ENCODE results near the gene GSTT4. TPM values are rescaled to one million over a fixed set of nuclear protein-coding genes. Genes with fewer than 3 reads are reported as not detected.
"Not testable (repeated sequence)": the region's sequence is repeated elsewhere in the genome, so short reads cannot be mapped to it uniquely, and the experiment has no call there.

Gene GSTT4
- total and polyA plus RNA-seq, 7 donors: not detected

DNA sequence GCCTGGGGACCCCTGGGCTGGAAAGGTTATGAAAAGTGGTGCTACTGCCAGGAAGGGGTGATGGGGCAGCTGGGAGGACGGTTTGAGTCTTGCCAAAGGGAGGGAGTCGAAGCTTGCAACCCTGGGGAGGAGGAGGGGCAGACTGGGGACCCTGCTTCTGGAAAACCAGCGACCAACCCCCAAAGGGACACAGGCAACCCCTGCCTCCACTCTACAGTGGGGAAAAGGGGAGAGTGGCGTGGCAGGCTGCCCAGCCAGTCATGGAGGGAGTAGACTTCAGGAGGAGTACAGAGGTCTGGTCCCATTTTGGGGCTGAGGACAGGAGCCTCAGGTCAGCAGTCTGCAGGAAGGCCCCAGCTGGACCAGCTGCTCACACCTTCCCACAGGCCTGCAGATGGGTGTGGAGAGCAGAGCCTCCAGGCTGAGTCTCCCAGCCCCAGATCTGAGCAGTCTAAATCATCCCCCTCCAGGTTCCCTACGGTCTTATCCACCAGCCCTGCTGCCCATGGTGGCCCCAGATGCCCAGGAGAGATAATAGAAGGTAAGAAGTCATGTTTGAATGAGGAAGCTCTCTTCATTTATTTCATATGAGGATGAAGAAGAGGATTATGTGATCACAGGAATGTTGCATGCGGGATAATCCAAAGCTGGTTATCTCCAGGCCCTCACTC, 34.3 kb downstream of the GSTT4 start:
- no peak overlapping the region for H3K4me3 ChIP-seq
- 48 to 70% (median 67%) methylated on average over 6 of the region's 6 CpGs for WGBS, 3 donors
- DNase-seq (no peak), ATAC-seq (no peak)
- H3K9me3 ChIP-seq: no peaks in the 10 kb centered on the region
- H3K36me3 ChIP-seq (ENCODE audit: insufficient read depth in 1 of 2, low read depth in 1 of 2): peaks cover 0 to 31% of the 10 kb centered on the region in 2 donors
- intact Hi-C loops (cut with DNase I): no loop called here
- peaks cover 7% of the 10 kb centered on the region for H3K4me1 ChIP-seq
- no peaks in the 10 kb centered on the region for H3K27me3 ChIP-seq (ENCODE audit: insufficient read depth in 3 of 3, low read length in 2 of 3)
- TF ChIP-seq, protein P1, sequence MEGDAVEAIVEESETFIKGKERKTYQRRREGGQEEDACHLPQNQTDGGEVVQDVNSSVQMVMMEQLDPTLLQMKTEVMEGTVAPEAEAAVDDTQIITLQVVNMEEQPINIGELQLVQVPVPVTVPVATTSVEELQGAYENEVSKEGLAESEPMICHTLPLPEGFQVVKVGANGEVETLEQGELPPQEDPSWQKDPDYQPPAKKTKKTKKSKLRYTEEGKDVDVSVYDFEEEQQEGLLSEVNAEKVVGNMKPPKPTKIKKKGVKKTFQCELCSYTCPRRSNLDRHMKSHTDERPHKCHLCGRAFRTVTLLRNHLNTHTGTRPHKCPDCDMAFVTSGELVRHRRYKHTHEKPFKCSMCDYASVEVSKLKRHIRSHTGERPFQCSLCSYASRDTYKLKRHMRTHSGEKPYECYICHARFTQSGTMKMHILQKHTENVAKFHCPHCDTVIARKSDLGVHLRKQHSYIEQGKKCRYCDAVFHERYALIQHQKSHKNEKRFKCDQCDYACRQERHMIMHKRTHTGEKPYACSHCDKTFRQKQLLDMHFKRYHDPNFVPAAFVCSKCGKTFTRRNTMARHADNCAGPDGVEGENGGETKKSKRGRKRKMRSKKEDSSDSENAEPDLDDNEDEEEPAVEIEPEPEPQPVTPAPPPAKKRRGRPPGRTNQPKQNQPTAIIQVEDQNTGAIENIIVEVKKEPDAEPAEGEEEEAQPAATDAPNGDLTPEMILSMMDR (IDR thresholded peaks at IDR 0.05): no peak
- H3K27ac ChIP-seq: no peak overlapping the region

DNA sequence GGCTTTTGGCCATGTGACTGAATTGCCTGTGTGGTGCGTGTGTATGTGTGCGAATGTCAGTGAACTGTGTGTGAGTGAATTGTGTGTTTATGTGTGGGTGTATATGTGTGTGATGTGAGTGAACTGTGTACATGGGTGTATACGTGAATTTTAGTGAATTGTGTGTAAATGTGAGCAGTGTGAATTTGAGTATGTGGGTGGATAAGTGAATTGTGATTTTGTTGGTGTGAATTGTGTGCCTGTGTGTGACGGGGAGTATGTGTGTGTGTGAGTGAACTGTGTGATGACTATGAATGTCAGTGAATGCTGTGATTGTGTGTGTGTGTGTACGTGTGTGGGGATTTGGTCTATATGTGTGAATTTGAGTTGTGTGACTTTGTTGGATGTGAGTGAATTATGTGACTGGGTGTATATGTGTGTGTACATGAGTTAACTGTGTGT, 35.0 kb downstream of the GSTT4 start:
- WGBS, 3 donors: 55 to 80% (median 78%) methylated on average over 5 of the region's 5 CpGs

DNA sequence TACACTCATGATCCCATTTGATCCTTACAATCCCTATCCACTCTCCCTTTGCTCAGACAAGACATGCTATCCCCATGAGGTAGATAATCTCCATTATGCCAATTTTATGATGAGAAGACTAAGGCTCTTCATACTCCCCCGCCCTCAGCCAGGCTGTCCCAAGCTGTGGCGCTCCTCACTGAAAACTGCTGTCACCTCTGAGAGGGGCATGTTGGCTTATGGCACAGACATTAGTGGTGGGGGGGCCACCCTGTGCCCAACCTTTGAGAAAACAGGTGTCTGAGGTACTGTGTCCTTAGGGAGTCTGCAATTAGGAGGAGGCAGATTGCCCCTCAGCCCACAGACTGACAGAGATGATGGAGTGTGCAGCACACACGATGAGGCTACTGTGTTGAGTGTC, 36.2 kb downstream of the GSTT4 start:
- ATAC-seq (no peak), DNase-seq (no peak)
- peaks cover 0 to 31% of the 10 kb centered on the region in 2 donors for H3K36me3 ChIP-seq (ENCODE audit: insufficient read depth in 1 of 2, low read depth in 1 of 2)
- no peaks in the 10 kb centered on the region for H3K27me3 ChIP-seq (ENCODE audit: insufficient read depth in 3 of 3, low read length in 2 of 3)
- H3K4me3 ChIP-seq: peak overlapping the region; percentile 1
- WGBS, 3 donors: 80 to 96% (median 87%) methylated on average over 3 of the region's 3 CpGs
- intact Hi-C loops (cut with DNase I): no loop called here
- TF ChIP-seq, protein P1 (IDR thresholded peaks at IDR 0.05): no peak
- peaks cover 7% of the 10 kb centered on the region for H3K4me1 ChIP-seq
- H3K27ac ChIP-seq: no peak overlapping the region
- no peaks in the 10 kb centered on the region for H3K9me3 ChIP-seq

More for the DNA sequence above, 35.0 kb downstream of the GSTT4 start:
- intact Hi-C loops (cut with DNase I): no loop called here
- Histone ChIP-seq H3K4me3 (peak overlapping the region; percentile 1), H3K36me3 (ENCODE audit: insufficient read depth in 1 of 2, low read depth in 1 of 2) (peaks cover 0 to 31% of the 10 kb centered on the region in 2 donors), H3K27ac (no peak overlapping the region), H3K9me3 (no peaks in the 10 kb centered on the region), H3K27me3 (ENCODE audit: insufficient read depth in 3 of 3, low read length in 2 of 3) (no peaks in the 10 kb centered on the region), H3K4me1 (peaks cover 7% of the 10 kb centered on the region)
- DNase-seq (no peak), ATAC-seq (no peak)
- TF ChIP-seq, protein P1 (IDR thresholded peaks at IDR 0.05): no peak

DNA sequence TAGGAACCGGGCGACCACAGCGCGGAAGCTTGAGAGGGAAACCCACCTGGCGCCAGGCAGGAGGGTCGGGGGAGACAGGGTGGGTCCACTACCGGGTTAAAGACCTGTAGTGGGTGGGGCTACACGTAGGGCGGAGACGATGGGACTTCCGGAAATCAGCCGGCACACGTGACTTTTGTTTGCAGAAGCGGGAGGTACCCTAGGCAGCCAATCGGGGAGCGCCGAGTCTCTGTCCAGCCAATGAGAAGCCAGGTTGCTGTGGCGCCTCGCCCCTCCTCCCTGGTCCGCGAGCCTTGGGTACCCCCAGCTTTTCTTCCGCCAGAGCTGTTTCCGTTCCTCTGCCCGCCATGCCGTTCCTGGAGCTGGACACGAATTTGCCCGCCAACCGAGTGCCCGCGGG, 38.7 kb downstream of the GSTT4 start, which contains the start of gene DDTL:
Gene DDTL, plus strand, starts transcription at position 321 of the 400 bp plus-strand sequence. Its CDS starts 27 bp downstream, at position 348.
- WGBS, 3 donors: no CpG with 5 or more reads among the region's 30 CpGs
- H3K27ac ChIP-seq; H3K4me1 ChIP-seq; H3K27me3 ChIP-seq (ENCODE audit: insufficient read depth in 3 of 3, low read length in 2 of 3); H3K9me3 ChIP-seq; DNase-seq; intact Hi-C loops (cut with DNase I); H3K4me3 ChIP-seq: not testable (repeated sequence)
- peak; percentile 96 to 98 (median 98) for ATAC-seq
- peaks cover 0 to 26% of the 10 kb centered on the region in 2 donors for H3K36me3 ChIP-seq (ENCODE audit: insufficient read depth in 1 of 2, low read depth in 1 of 2)

DNA sequence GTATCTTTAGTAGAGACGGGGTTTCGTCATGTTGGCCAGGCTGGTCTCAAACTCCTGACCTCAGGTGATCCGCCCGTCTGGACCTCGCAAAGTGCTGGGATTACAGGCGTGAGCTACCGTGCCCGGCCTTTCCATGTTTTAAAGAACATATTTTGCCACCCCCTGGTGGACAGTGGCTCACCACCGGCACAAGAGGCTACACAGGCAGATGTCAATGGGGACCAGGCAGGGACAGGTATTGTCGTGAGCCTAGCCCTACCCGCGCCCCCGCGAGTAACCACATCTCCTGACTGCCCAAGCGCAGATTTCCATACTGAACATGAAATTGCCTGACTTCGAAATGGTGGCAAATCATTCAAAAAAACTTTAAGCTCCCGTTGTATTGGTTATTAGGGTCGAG, 39.2 kb downstream of the GSTT4 start:
- H3K9me3 ChIP-seq; H3K27ac ChIP-seq; H3K4me1 ChIP-seq; DNase-seq; intact Hi-C loops (cut with DNase I); H3K27me3 ChIP-seq (ENCODE audit: insufficient read depth in 3 of 3, low read length in 2 of 3); H3K4me3 ChIP-seq: not testable (repeated sequence)
- peaks cover 0 to 22% of the 10 kb centered on the region in 2 donors for H3K36me3 ChIP-seq (ENCODE audit: insufficient read depth in 1 of 2, low read depth in 1 of 2)
- no CpG with 5 or more reads among the region's 18 CpGs for WGBS, 3 donors
- peak; percentile 43 to 56 (median 46) for ATAC-seq

DNA sequence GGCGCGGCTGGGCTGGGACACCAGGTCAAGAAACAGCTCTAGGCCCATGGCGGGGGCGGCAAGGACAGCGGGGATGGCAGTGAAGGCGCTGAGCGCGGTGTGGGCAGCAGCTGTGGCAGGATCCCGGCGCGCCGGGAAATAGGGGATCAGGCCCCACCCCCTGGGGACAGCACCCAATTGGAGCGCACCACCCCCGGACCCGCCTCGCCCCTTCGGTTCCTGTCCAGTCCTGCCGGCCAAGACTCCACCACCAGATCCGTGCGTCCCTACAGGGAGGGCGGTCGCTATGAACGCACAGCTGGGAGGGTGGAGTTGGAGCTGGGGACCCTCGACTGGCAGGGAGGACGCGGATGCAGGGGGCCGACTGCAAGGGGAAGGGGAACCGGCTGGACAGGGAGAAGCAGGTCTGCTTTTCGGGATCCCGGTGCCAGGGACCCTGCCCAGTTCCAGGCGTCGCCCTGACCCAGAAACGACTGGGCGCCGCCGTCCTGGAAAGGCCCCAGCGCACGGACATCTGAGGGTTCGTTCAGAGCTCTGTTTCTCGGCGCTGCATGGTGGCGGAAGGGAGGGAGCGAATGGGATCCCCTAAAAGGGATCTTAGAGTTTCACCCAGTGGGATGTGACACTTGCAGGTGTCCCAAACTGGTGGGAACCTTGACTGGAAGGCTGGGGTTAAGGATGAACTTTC, 44.0 kb downstream of the GSTT4 start, which contains the start of gene GSTT2B:
Gene GSTT2B, minus strand, starts transcription at position 112 of the 688 bp plus-strand sequence. Its CDS starts 64 bp downstream, at position 48.
- H3K9me3 ChIP-seq; H3K27ac ChIP-seq; DNase-seq; intact Hi-C loops (cut with DNase I); H3K27me3 ChIP-seq (ENCODE audit: insufficient read depth in 3 of 3, low read length in 2 of 3); H3K4me3 ChIP-seq; H3K4me1 ChIP-seq; H3K36me3 ChIP-seq (ENCODE audit: insufficient read depth in 1 of 2, low read depth in 1 of 2): not testable (repeated sequence)
- peak; percentile 72 to 91 (median 81) for ATAC-seq
- WGBS, 3 donors: no CpG with 5 or more reads among the region's 43 CpGs
